ENCODE data around the gene IFNGR1. TPM values are rescaled to one million over a fixed set of nuclear protein-coding genes. Genes with fewer than 3 reads are reported as not detected.

Gene IFNGR1
- total RNA-seq, 1 donor from 2014 or later: 60.5 TPM

GRCh38 chr6:137226697-137227096, 7.5 kb upstream of the IFNGR1 start:
- Mint-ChIP-seq H3K27me3 (no peaks in the 10 kb centered on the region), H3K27ac (no peak overlapping the region), H3K4me3 (no peak overlapping the region), H3K4me1 (peaks cover 75% of the 10 kb centered on the region), H3K36me3 (ENCODE audit: low read depth) (no peaks in the 10 kb centered on the region), H3K9me3 (no peaks in the 10 kb centered on the region)
- CTCF ChIA-PET: interaction anchor here (1.1 to 1.5 kb wide), 2 partner anchors 44 to 88 kb away, joined by 3 read pairs; no protein-coding TSS in a partner anchor
- no peak for DNase-seq
- intact Hi-C loops (cut with micrococcal nuclease): no loop called here
- no peak for ATAC-seq (ENCODE audit: low read depth)
- no peak for TF ChIP-seq CTCF (IDR thresholded peaks at IDR 0.05)
- POLR2A ChIA-PET: no interaction called here

DNA sequence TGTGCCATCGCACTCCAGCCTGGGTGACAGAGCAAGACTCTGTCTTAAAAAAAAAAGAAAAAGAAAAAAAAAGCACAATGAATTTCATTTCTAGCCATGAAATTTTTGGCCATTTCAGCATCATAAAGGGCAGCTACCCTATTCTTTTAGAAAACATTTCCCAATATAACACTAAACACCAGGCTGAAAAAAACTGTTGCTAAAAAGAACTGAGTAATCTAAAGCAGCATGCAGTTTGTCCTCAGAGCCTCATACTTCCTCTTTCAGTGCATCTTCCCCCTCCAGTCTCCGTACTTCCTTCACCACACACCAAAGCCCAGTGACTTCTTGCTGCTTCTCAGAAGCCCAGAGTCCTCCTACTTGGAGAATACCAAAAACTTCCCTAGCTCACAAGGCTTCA, 5.6 kb upstream of the IFNGR1 start:
- CTCF ChIA-PET: interaction anchor here (1.0 to 1.9 kb wide), 3 partner anchors 9 to 90 kb away, joined by 4 to 11 read pairs (median 6); no protein-coding TSS in a partner anchor
- DNase-seq: no peak
- ATAC-seq (ENCODE audit: low read depth): peak; percentile 85
- TF ChIP-seq CTCF (IDR thresholded peaks at IDR 0.05): no peak
- intact Hi-C loops (cut with micrococcal nuclease): loop anchor here (1.0 kb wide), 2 partner anchors 10 to 37 kb away; no protein-coding TSS in a partner anchor
- Mint-ChIP-seq H3K36me3 (ENCODE audit: low read depth) (no peaks in the 10 kb centered on the region), H3K27me3 (no peaks in the 10 kb centered on the region), H3K4me3 (peak overlapping the region; percentile 35), H3K4me1 (peaks cover 71% of the 10 kb centered on the region), H3K27ac (peak overlapping the region; percentile 85), H3K9me3 (no peaks in the 10 kb centered on the region)
- POLR2A ChIA-PET: interaction anchor here (0.6 to 3.6 kb wide), 6 partner anchors 8 to 150 kb away, joined by 3 to 18 read pairs (median 4); no protein-coding TSS in a partner anchor

DNA sequence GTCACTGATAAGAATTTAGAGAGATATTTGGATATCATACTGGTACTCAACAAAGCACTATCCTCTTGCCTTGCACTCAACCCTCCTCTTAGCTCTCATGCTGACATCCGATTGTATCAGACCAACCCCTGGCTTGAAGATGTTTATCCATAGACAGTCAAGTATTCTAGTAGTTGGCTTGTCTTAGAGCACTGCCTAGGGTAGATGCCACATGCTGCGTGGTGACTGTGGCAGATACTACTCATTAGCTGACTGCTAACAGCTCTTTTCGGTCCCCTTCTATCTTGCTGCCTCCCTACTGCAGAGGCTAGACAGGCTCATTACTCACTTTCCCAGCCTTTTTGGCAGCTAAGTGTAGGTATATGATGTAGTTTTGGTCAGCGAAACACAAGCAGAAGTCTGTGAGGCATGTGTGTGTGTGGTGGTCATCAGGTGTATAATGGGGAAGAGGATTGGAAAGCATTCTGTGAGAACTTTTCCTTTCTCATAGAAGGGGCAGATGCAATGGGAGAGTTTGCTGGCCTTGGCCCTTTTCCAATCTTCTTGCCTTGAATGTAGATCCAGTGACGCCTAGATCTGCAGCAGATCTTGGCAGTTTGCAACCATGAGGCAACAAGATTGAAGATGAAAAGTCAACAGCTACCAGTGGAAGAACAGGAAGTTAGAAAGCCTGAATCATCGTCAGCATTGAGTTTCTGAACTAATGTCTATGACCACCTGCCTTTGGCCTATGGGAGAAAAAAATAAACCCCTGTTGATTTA, 4.4 kb upstream of the IFNGR1 start:
- Mint-ChIP-seq H3K36me3 (ENCODE audit: low read depth) (peaks cover 5% of the 10 kb centered on the region), H3K4me3 (peak overlapping the region; percentile 4), H3K4me1 (peaks cover 70% of the 10 kb centered on the region), H3K27me3 (no peaks in the 10 kb centered on the region), H3K27ac (peak overlapping the region; percentile 85), H3K9me3 (no peaks in the 10 kb centered on the region)
- ATAC-seq (ENCODE audit: low read depth) (no peak), DNase-seq (no peak)
- TF ChIP-seq CTCF (IDR thresholded peaks at IDR 0.05): no peak
- ChIA-PET CTCF (interaction anchor here (0.8 to 4.9 kb wide), 5 partner anchors 11 to 129 kb away, joined by 3 to 25 read pairs (median 8); no protein-coding TSS in a partner anchor), POLR2A (interaction anchor here (0.7 to 3.6 kb wide), 17 partner anchors 8 to 1750 kb away, joined by 3 to 29 read pairs (median 5); no protein-coding TSS in a partner anchor)
- intact Hi-C loops (cut with micrococcal nuclease): loop anchor here (2.0 kb wide), 1 partner anchor 25 kb away; no protein-coding TSS in a partner anchor

DNA sequence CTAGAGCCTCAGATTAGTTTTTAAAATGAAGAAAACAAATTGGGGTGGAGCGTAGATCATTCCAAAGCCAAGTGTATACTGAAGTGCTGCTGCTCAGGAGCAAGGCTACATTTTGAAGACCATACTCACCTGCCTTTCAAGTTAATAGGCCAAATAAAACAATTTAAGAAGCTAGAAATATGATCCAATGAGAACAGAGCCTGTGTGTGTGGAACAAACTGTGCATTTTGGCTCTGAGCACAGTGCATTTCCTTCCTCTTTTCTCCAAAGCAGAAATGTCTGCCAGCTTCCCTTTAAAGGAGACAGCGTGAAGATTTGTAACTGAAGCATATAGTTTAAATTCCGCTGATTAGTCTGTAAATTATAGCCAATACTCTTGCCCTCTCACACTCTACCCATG, 3.2 kb upstream of the IFNGR1 start:
- DNase-seq: no peak
- Mint-ChIP-seq H3K27ac (peak overlapping the region; percentile 88), H3K36me3 (ENCODE audit: low read depth) (peaks cover 10% of the 10 kb centered on the region), H3K9me3 (no peaks in the 10 kb centered on the region), H3K27me3 (no peaks in the 10 kb centered on the region), H3K4me1 (peaks cover 71% of the 10 kb centered on the region), H3K4me3 (peak overlapping the region; percentile 19)
- CTCF ChIA-PET: interaction anchor here (0.7 to 4.9 kb wide), 5 partner anchors 23 to 127 kb away, joined by 3 to 25 read pairs (median 4); no protein-coding TSS in a partner anchor
- POLR2A ChIA-PET: interaction anchor here (0.7 to 3.6 kb wide), 11 partner anchors 9 to 126 kb away, joined by 3 to 29 read pairs (median 5); no protein-coding TSS in a partner anchor
- ATAC-seq (ENCODE audit: low read depth): no peak
- no peak for TF ChIP-seq CTCF (IDR thresholded peaks at IDR 0.05)
- intact Hi-C loops (cut with micrococcal nuclease): loop anchor here (2.0 kb wide), 1 partner anchor 26 kb away; no protein-coding TSS in a partner anchor

Data from activated B cell treated with CpG ODN at 0.5 μM for 24 hours (primary cell).